NT2/D1 (cell line): ENCODE results near the gene SASS6.

ENCODE experiments used
- YY1 ChIP-seq: IDR thresholded peaks from 2 replicates; pipeline ENCODE4 v1.6.1; 2011; ENCODE audit not compliant: insufficient read length, insufficient read depth
- ZNF274 ChIP-seq: IDR thresholded peaks from 2 replicates; pipeline ENCODE4 v1.6.1; 2011; ENCODE audit warnings: mild to moderate bottlenecking, low read depth, low read length

DNA sequence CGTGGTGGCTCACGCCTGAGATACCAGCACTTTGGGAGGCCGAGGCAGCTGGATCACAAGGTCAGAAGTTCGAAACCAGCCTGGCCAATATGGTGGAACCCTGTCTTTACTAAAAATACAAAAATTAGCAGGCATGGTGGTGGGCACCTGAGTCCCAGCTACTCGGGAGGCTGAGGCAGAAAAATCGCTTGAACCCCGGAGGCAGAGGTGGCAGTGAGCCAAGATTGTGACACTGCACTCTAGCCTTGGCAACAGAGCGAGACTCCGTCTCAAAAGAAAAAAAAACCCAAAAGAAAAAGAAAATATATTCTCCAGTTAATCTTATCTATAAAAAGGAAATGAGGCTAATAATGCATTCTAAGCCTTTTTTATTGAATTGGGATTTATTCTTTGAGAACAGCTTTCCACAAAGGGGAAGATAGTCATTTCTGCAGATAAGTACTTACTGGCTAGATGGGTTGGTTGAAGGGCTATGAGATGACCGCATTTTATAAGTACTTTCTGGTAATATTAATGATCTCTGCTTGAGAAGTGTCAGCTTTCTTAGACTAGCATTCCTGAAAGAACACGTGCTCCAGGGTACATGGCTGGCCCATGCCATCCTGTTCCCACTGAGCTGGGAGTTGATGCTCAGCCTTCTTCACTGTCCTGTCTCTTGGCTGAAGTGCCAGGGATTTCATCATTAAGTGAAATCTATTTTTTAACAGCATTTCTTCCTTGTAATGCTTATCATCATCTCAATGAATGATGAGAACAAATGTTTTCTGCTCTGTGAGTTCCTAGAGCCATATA, 57.9 kb downstream of the SASS6 start:
- no peak for TF ChIP-seq ZNF274
- no peak for TF ChIP-seq YY1
